ENCODE measurements around the gene TRPM4.
"Not testable (repeated sequence)": the region's sequence is repeated elsewhere in the genome, so short reads cannot be mapped to it uniquely, and the experiment has no call there.

TRPM4 gene

DNA sequence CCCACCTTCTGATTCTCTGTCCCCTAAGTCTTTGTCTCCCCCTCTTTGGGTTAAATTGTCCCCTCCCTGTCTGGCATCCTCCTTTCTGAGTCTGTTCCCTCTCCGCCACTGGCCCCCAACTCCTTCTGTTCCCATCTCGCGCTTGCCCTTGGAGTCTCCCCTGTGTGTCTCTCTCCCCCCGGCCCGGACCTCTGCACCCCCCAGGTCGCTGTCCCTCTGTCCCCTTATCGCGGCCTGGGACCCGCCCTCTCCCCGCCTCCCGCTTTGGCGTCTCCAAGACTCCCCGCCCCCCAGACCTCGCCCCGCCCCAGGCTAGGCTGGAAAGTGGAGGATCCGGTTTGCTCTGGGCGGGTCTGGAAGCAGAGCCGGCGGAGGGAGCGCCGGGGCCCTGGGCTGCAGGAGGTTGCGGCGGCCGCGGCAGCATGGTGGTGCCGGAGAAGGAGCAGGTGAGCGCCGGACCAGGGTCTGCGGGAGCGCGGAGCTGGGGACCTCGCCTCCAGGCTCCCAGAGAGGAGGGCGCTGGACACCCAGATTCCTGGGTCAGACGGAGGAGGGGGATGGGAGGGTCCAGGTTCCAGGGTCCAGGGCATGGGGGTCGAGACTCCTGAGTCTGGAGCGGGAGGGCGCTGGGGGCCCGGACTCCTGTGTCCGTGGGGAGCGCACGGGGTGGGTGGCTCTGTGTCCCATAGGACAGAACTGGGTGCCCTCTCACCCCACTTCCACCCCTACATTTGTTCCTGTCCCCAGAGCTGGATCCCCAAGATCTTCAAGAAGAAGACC is at the start of gene TRPM4:
TRPM4 (plus strand) TSS at position 348 of the 780 bp plus-strand sequence; CDS start at position 423, 75 bp downstream.
- peak; percentile 28 to 65 for DNase-seq

DNA sequence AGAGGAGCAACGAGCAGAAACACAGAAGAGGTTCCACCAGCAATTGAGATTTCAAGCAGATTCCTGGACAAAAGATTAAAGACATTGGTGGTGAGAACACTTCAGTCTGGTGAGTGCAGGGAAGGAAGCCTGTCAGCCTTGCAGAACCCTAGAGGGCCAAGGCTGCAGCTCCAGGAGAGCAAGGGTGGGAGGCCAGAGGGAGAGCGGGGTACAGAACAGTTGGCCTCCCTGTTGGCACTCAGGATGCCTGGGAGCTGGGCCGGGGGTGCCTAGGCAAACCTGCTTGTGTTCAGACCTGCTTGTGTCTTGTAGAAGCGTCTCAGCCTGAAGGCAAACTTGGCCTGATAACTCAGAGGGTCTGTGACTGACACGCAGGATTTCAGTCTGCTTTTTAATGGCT is 48.5 kb upstream of the TRPM4 start:
- no peak for DNase-seq

DNA sequence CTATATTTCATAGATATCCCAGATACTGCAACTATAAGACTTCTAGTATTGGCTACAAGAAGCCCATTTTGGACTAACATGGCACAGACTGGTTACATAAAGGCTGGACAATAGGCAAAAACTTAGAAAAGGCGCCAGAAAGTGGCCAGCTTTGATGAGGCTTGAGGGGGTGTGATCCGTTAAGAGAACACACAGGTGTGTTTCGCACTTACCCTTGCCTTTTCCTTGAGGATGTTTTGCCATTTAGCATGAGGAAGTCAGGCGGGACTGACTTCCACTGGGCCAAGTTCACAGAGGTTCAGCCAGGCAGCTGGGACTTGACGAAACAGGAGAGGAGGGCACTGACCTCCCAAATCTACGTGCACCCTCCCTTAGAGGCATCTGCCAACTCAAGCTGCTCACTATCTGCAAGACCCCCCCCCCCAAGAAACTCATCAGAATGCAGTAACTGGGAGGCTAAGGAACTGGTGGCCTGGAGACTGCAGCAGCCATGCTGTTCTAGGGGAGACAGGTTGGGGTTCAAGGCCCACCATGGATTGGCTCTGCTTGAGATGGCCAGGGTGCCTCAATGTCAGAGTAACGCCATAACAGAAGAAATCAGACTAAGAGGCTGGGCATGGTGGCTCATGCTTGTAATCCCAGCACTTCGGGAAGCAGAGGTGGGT is 47.9 kb upstream of the TRPM4 start:
- no peak for DNase-seq

DNA sequence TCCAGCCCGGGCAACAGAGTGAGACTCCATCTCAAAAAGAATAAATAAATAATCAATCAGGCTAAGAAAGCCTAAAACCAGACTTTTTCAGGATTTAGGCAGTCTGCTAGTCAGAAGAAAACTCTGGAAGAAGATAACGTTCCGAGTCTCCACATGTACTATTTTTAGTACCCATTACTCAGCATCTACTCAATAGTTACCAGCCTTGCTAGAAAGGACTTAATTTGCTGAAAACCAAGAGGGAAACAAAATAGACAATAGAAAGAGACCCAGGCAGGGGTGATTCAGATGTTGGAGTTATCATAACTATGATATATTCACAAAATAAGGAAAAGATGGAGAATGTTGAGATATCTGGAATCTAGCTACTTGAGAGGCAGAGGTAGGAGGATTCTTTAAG is 47.0 kb upstream of the TRPM4 start:
- DNase-seq: no peak

DNA sequence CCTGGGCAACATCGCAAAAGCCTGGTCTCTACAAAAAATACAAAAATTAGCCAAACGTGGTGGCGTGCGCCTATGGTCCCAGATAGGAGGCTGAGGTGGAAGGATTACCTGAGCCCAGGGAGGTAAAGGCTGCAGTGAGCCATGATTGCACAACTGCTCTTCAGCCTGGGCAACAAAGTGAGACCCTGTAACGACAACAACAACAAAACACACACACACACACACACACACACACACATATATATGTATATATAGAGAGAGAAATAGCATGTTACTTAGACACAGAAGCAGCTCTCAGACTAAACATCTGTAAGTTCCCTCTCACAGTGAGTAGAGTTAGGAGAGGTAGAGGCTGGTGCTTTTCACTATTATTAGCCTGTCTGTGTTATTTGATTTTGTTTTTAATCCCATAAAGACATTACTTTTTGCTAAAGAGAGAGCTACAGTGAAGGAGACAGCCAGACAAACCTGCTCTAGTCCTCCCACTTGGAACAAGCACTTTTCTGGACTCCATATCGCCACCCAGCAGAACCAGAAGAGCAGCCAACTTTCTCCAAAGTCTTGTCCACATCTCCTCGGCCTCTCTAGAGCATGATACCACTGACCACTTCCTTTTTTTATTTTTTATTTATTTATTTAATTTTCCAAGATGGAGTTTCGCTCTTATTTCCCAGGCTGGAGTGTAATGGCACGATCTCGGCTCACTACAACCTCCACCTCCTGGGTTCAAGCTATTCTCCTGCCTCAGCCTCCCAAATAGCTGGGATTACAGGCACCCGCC is 46.2 kb upstream of the TRPM4 start:
- DNase-seq: no peak

DNA sequence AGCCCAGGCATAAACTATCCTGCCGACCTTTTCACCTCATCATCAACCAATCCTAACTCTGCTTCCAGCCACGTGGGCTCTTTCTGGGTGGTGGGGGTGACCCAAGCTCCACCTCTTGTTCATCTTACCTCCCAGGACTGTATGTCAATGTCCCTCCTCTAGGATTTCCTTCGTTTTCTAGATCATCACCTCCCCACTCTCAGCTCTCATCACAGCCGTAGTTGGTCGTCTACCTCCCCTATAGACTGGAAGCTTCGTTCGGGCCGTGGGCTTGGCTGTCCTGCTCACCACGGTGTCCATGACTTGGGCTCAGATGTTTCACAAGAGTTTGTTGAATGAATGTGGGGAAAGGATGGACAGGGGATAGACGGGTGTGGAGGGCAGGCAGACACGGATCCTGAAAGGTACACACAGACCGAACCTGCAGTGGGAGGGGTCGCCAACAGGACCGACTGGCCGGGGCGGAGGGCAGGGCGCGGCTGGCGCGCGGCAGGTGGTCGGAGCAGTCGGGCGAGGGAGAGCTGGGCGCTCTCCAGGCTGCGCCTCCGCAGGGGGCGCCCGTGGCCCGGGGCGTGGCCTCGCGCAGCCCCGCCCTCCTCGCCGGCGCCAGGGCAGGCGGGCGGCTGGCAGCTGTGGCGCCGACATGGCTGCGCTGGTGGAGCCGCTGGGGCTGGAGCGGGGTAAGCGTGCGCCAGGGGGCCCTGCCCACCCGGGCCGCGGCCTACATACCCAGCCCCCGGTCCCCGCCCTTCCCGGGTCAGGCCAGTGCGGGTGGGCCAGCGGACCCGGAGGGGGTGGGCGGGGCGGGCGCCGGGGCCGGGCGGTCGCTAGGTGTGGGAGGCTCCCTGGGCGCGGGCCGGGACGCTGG is 43.6 kb upstream of the TRPM4 start, which contains the start of gene LIN7B:
LIN7B (plus strand) TSS at position 609 of the 868 bp plus-strand sequence; CDS start at position 644, 35 bp downstream.
- peak in 1 of 2 experiments; percentile 64 for DNase-seq

DNA sequence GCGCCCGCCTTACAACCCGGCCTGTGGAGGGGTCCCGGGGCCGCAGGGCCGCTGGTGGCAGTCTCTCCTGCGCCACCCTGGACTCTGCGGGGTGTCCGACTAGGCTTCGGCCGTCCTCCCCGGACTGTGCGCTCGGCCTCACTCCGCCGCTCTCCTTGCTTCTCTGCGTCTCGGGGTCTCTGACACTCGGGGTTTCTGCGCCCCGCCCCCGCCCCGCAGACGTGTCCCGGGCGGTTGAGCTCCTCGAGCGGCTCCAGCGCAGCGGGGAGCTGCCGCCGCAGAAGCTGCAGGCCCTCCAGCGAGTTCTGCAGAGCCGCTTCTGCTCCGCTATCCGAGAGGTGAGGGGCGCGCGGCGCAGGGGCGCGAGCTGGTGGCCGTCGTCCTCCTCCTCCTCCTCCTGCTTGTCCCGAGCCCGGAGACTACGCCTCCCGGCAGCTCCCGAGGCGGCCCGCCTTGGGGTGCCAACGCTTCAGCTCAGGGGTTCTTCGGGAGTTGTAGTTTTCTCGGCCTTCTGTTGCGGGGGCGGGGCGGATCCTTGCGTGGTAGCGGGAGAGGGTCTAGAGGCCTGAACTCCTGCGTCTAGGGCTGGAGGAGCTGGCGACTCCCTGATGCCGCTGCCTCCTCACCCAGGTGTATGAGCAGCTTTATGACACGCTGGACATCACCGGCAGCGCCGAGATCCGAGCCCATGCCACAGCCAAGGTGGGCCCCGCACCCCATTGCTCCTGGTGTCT is 42.8 kb upstream of the TRPM4 start:
- DNase-seq: no peak

DNA sequence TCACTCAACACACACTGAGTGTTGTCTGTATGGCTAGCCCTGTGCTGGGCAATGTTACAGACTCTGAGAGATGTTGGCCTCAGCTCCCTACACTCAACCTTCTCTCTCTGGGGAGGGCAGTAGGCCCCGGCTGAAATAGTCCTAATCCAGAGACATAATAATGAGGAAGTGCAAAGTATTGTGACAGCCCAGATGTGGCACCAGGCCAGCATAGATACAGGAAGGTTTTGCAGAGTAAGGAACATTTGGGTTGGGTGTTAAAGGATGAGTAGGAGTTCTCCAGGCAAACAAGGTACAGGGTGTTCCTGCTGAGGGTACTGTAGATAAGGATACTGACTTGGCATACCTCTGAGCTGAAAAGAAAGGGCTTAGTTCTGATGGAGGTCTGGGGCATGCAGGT is 41.0 kb upstream of the TRPM4 start:
- no peak for DNase-seq

DNA sequence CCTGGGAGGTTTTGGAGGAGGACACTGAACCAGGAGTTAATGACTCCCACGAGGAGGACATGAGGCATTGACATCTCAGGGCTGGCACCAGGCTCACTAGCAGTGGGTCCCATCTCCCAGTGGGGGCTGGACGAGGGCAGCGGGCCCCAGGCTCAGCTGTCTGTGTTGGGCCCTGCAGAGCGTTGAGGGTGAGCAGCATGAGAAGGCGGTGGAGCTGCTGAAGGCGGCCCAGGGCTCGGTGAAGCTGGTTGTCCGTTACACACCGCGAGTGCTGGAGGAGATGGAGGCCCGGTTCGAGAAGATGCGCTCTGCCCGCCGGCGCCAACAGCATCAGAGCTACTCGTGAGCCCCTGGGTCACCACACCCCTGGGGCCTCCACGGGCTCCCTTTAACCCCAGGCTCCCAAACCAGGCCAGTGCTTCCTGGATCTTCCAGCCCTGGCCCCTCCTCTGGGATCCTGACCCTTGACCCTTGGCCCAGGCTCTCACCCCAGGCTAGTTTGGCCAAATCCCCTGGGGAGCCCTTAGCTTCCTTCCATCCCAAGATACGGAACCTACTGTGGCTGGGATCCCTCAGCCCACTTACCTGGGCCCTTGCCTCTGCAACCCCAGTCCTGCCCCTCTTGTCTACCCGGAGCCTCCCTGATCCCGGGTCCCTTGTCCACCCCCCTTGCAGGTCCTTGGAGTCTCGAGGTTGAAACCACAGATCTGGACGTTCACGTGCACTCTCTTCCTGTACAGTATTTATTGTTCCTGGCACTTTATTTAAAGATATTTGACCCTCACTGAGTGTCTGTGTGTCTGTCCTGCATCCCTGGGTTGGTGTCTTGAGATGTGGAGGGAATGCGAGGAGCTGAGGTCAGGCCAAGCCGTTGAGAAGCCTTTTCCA is 39.7 kb upstream of the TRPM4 start:
- DNase-seq: no peak

DNA sequence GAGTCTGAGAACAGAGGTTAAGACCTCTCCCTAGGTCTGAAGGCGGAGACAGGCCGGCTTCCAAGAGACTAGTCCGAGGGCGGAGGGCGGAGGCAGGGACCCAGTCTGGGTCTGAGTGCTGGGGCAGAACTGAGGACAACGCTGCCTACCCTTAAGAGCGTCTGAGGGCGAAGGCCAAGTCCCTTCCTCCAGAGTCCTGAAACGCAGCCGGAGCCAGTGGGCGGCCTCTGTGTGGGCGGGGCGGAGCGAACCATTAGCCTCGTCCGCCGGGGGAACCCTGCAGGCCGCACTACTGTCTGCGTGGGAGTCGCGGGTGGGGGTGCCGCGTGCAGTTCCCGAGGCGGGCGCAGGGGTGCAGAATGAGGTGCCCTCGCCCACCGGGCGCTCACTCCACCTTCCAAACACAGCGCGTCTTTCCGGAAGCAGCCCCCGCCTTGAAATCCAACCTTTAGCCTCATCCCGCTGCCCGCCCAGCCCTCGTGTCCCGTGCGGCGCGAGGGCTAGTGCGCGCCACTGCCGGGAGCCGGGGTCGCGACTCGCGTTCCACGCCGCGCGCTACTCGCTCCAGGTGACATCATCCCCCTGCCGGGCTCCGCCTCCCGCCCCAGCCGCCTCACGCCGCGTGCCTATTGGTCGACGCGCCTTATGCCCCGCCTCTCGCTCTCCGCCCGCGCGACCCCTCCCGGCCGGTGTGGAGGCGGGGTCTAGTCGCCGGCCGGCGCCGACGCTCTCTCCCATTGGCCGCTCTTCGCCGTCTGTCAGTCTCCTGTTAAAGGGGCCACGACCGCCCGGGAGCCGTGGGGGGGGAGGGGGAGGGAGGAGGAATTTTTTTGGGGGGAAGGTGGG is 38.8 kb upstream of the TRPM4 start, which contains the start of gene C19orf73:
C19orf73 (minus strand) TSS at position 579 of the 846 bp plus-strand sequence; CDS start at position 458, 121 bp downstream.
- peak; percentile 57 to 89 for DNase-seq

DNA sequence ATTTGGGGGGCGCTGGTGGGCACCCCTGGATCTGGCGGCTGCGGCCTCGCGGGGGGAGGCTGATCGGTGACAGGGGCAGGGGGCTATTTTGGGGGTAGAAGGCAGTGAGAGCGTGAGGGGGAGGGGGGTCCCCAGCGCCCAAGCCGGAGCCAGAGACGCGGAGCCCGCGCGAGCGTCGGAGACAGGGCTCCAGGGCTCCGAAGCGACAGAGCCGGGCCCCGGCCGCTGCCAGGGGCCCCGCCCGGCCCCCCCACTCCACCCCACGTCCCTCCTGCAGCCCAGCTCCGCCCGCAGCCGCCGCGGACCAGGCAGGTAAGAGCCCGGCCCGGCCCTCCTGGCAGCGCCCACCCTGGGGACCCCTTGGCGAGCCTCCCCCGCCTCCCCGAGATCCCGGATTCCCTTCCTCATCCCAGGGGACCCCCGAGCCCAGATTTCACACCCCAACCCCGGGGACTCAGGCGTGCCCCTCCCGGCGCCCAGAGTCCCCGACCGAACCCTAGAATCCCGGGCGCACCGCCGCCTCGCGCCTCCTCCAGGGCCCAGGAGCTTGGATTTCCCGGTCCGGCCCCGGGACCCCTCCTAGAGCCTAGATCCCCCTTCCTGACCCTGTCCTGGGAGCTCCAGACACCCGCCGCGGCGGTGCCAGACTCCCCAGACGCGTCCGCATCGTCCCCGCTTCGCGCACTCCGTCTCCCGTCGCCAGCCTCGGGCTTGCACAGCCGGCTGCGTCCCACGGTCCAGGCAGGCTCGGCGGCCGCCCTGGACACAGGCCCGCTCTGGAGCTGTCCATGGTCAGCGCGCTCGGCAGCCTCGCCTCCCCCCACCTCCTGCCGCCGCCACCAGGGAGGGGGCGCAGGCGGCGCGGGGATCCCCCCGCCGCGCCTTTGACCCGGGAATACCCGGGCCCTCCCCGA is 37.9 kb upstream of the TRPM4 start, which contains the start of gene PPFIA3:
PPFIA3 (plus strand) TSS at position 134 of the 914 bp plus-strand sequence. CDS start 8,330 bp downstream, outside the sequence.
- DNase-seq: no peak

DNA sequence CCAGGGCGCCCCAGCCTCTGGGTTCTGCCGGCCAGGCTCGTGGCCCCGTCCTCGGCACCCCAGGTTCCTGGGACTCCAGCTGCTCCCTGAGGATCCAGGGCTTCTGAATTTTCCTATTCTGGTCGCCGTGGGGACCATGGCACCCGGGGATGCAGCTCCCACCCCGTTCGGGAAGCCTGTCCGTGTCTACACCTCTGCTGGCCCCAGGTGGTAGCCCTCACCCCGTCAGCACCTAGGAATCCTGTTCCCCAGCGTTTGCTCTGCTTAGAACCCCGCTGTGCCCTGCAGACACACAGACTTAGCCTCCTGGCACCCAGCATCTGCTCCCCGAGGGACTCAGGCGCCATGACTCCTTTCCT is 37.3 kb upstream of the TRPM4 start:
- no peak for DNase-seq

DNA sequence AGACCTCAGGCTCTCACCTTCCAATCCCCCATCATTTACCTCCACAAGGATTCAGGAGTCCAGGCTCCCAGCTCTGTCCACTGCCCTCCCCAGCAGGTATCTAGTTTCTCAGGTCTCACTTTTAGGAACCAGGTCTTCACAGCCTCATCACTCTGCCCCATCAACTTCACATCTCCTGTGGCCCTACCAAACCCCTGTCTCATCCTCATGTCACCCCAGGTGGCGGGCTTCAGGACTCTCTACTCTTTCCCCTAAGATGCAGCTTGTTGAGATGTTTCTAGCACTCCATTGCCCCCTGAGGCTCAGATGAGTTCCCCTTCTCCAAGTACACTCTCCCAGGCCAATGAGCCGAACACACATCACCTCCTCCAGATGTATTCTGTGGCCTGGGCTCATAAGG is 36.7 kb upstream of the TRPM4 start:
- no peak for DNase-seq

DNA sequence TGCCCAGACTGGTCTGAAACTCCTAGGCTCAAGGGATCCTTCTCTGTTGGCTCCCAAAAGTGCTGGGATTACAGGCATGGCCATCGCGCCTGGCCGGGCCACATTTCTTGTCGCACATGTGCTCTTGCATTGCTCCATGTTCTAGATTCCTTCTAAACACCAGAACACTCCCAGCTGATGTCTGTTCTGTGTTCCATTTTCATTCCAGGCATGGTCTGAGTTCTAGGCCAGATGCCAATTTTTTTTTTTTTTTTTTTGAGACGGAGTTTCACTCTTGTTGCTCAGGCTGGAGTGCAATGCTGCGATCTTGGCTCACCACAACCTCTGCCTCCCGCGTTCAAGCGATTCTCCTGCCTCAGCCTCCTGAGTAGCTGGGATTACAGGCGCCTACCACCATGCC is 35.8 kb upstream of the TRPM4 start:
- DNase-seq: not testable (repeated sequence)

DNA sequence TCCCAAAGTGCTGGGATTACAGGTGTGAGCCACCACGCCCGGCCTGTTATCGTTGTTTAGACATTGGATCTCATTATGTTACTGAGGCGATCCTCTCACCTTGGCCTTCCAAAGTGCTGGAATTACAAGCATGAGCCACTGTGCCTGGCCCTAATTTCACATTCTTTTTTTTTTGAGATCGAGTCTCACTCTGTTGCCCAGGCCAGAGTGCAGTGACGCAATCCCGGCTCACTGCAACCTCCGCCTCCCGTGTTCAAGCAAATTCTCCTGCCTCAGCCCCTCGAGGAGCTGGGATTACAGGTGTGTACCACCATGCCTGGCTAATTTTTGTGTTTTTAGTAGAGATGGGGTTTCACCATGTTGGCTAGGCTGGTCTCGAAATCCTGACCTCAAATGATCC is 34.3 kb upstream of the TRPM4 start:
- not testable (repeated sequence) for DNase-seq

DNA sequence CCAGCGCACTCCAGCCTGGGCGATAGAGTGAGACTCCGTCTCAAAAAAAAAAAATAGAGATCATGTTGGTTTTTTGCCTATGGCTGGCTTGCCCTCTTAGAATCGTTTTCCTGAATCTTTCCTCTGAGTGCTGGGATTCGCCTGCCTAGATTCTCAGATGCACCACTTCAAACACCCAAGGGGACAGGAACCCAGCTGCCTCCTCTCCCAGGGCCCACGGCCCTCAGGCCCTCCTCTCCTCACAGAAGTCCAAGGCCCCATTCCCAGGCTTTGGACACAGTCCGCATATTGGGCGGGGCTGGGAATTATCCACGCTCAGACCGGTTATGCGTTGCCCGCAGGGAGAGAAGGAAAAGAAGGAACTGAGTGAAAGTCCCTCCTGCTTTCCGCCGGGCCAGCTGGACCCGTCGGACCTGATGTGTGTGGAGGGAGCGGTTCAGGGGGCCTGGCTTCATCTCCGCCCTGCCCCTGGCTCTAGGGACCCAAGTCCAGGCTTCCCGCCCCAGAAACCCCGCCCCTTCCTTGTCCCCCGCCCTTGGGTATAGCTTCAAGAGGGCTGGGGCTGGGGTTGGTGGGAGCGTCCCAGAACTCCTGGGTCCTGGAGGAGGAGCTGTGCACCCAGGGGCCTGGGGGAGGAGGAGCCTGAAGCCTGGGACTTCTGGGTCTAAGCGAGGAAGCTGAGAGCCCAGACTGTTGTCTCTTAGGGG is 32.4 kb upstream of the TRPM4 start:
- no peak for DNase-seq

DNA sequence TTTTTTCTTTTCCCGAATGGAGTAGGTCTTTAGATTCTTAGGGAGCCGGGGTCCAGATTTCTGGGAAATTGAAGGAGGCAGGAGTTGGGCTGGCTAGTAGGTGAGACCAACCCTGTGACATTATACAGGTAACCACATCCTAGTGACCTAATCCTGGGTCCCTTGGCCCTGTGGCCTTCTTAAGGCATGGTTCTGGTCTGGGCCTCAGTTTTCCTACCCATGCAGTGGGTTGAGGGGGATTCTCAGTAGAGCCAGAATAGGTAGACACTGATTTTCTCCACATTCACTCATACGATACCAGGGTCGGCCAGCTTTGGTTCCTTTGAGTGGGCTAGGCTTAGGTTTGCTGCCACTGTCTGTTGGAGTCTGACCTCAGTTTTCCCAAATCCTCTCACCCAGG is 31.0 kb upstream of the TRPM4 start:
- DNase-seq: no peak

DNA sequence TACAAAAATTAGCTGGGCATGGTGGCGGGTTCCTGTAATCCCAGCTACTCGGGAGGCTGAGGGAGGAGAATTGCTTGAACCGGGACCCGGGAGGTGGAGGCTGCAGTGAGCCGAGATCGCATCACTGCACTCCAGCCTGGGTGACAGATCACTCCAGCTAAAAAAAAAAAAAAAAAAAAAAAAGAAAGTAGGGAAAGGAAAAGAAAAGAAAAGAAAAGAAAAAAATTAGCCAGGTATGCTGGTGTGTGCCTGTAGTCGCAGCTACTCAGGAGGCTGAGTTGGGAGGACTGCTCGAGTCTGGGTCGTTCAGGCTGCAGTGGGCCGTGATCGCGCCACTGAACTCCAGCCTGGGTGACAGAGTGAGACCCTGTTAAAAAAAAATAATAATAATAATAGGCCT is 30.4 kb upstream of the TRPM4 start:
- not testable (repeated sequence) for DNase-seq
